Prostate gland (tissue), 2 donors: ENCODE measurements around the gene PEMT. TPM values are rescaled to one million over a fixed set of nuclear protein-coding genes. Genes with fewer than 3 reads are reported as not detected.
A peak's percentile ranks its signal among the peaks of the same experiment; 100 is the strongest.

ENCODE experiments used
- DNase-seq: peaks from one replicate; pipeline ENCODE4 v3.0.0-alpha.2; 2019; ENCODE audit warnings: low spot score
- H3K27ac ChIP-seq, 2 donors: fragments of 200-600 bp; sonication (generic); 2 replicates each; pipeline ENCODE4 v1.5.1; 2017 to 2019
- H3K27me3 ChIP-seq: fragments of 200-600 bp; sonication (generic); replicated peaks from 2 replicates; pipeline ENCODE4 v1.5.1; 2019; ENCODE audit not compliant: insufficient read depth
- H3K36me3 ChIP-seq, 2 donors: fragments of 200-600 bp; sonication (generic); 1 replicate in 1 of 2; 2 replicates in 1 of 2; pipeline versions ENCODE4 v1.5.1 to v1.8.1; 2017 to 2019
- H3K4me1 ChIP-seq: fragments of 200-600 bp; sonication (generic); replicated peaks from 2 replicates; pipeline ENCODE4 v1.5.1; 2019
- H3K4me3 ChIP-seq, 2 donors: fragments of 200-600 bp; sonication (generic); 2 replicates each; pipeline ENCODE4 v1.5.1; 2017 to 2019
- H3K9me3 ChIP-seq: fragments of 200-600 bp; sonication (generic); 2 replicates; pipeline ENCODE4 v1.5.1; 2017
- POLR2A ChIP-seq: fragments of 450-650 bp; IDR thresholded peaks from one replicate; pipeline ENCODE4 v1.6.1; 2016; ENCODE audit warnings: antibody characterized with exemption, mild to moderate bottlenecking
- POLR2AphosphoS5 ChIP-seq: sonication (generic); formaldehyde crosslinking; IDR thresholded peaks from one replicate; pipeline ENCODE4 v1.6.1; 2017; ENCODE audit warnings: antibody characterized with exemption
- WGBS: methylation state at CpG from one replicate; pipeline ENCODE4 v1.1.5; 2018; 5-methylcytosine and 5-hydroxymethylcytosine counted together
- intact Hi-C: fragments of 100-400 bp; cut with DNase I; formaldehyde crosslinking; loops from one replicate; pipeline ENCODE4 v1.14.2; 2022
- total RNA-seq, 2 donors: library from RNA; depleted of rRNA; stranded (reverse); fragments of >200 nt; gene quantifications; one replicate each; pipeline ENCODE4 v1.1.0, GENCODE V29; 2016
- TF ChIP-seq, protein P1 (sequence below), 4 experiments: fragments of 200-600 bp in 2 of 4; fragments of 450-650 bp in 2 of 4; sonication (generic) in 2 of 4; IDR thresholded peaks; 1 replicate in 3 of 4; 2 replicates in 1 of 4; pipeline ENCODE4 v1.5.1; 2016 to 2019; ENCODE audit warnings: antibody characterized with exemption in 4 of 4, mild to moderate bottlenecking in 2 of 4, moderate library complexity in 2 of 4

The PEMT gene
- total RNA-seq, 2 donors from 2014 or later = 67.0 to 145 TPM

DNA sequence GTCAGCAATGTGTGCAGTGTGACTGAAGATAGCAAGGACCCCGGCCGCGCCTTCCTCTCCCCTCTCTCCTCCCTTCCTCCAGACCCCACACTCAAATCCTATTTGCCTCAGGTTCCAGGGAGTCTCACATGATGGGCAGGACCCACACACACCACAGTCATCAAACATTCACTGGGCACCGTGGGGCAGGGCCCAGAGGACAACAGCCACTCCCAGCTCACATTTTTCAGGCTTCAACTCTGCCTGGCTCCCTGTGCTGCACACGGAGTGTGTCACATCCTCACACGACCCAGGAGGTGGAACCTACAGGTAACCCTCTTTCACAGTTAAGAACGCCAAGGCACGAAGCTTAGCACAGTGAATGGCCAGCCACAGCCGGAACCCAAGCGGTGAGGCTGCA lies 30.5 kb downstream of the PEMT start:
- 84% methylated on average over 10 of the region's 10 CpGs for WGBS
- no peak for TF ChIP-seq POLR2AphosphoS5
- H3K27me3 ChIP-seq = no peaks in the 10 kb centered on the region
- DNase-seq = no peak
- H3K9me3 ChIP-seq = no peaks in the 10 kb centered on the region
- H3K27ac ChIP-seq = peak overlapping the region; percentile 83 to 85
- peaks cover 6% of the 10 kb centered on the region for H3K4me1 ChIP-seq
- H3K36me3 ChIP-seq = no peaks in the 10 kb centered on the region
- H3K4me3 ChIP-seq = no peak overlapping the region
- intact Hi-C loops = no loop called here

DNA sequence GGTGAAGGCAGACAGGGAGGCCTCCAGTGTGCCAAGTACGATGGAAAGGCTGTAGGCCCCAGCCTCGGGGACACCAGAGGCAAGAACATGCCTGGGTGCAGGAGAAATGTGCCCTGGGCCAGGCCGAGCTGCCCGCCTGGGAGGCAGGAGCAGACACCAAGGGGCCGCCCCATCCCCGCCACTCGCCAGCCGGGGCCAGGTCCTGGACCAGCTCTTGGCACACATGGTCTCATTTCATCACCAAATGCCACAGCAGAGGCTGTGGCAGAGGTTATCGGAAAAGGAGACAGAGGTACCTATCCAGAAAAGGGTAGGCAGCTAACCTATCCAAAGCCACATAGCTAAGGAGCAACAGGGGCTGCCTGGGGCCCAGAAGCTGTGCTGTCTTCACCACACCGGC lies 31.3 kb downstream of the PEMT start:
- Histone ChIP-seq H3K36me3 (no peaks in the 10 kb centered on the region), H3K27me3 (no peaks in the 10 kb centered on the region), H3K4me1 (peaks cover 6% of the 10 kb centered on the region), H3K9me3 (no peaks in the 10 kb centered on the region), H3K27ac (peak overlapping the region in 1 of 2 donors; percentile 83), H3K4me3 (no peak overlapping the region)
- WGBS = 95% methylated on average over 10 of the region's 10 CpGs
- intact Hi-C loops = no loop called here
- DNase-seq = no peak
- TF ChIP-seq POLR2AphosphoS5 (no peak), POLR2A (no peak)
- TF ChIP-seq, protein P1, sequence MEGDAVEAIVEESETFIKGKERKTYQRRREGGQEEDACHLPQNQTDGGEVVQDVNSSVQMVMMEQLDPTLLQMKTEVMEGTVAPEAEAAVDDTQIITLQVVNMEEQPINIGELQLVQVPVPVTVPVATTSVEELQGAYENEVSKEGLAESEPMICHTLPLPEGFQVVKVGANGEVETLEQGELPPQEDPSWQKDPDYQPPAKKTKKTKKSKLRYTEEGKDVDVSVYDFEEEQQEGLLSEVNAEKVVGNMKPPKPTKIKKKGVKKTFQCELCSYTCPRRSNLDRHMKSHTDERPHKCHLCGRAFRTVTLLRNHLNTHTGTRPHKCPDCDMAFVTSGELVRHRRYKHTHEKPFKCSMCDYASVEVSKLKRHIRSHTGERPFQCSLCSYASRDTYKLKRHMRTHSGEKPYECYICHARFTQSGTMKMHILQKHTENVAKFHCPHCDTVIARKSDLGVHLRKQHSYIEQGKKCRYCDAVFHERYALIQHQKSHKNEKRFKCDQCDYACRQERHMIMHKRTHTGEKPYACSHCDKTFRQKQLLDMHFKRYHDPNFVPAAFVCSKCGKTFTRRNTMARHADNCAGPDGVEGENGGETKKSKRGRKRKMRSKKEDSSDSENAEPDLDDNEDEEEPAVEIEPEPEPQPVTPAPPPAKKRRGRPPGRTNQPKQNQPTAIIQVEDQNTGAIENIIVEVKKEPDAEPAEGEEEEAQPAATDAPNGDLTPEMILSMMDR (IDR thresholded peaks at IDR 0.05) = no peak

DNA sequence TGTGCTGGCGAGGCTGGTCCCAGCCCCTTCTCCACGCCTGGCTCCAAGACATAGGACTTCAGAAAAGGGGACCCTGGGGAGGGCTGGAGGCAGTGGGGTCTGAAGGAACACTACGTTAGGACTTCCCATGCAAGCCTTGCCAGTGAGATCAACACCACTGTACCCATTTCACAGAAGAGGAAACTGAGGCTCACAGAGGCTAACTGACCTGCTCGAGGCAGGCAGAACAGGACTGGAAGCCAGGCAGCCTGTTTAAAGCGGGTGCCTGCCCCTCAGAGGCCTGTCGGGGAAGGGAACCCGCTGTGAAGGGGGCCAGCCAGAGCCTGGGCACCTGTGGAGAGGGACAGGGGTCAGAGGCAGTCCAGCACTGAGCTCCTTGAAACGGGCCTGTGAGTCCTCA lies 32.3 kb downstream of the PEMT start:
- intact Hi-C loops = no loop called here
- DNase-seq = no peak
- H3K9me3 ChIP-seq = no peaks in the 10 kb centered on the region
- no peak overlapping the region for H3K4me3 ChIP-seq
- no peak for TF ChIP-seq POLR2A
- TF ChIP-seq, protein P1 (IDR thresholded peaks at IDR 0.05) = no peak
- TF ChIP-seq POLR2AphosphoS5 = no peak
- peaks cover 6% of the 10 kb centered on the region for H3K4me1 ChIP-seq
- H3K27ac ChIP-seq = no peak overlapping the region
- WGBS = 85% methylated on average over 8 of the region's 8 CpGs
- no peaks in the 10 kb centered on the region for H3K27me3 ChIP-seq
- H3K36me3 ChIP-seq = no peaks in the 10 kb centered on the region

DNA sequence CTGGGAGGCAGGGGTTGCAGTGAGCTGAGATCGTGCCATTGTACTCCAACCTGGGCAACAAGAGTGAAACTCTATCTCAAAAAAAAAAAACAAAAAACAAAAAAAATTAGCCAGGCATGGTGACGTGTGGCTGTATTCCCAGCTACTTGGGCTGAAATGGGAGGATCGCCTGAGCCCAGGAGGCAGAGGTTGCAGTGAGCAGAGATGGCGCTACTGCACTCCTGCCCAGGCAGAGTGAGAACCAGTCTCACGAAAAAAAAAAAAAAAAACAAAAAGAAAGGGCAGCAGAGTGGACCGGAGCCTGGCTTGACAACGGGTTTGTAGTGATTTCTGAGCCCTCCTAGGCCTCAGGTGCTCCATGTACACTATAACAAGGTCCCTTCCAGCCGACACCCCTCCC lies 33.1 kb downstream of the PEMT start:
- intact Hi-C loops = no loop called here
- H3K9me3 ChIP-seq = no peaks in the 10 kb centered on the region
- H3K27me3 ChIP-seq = no peaks in the 10 kb centered on the region
- no peaks in the 10 kb centered on the region for H3K36me3 ChIP-seq
- 92% methylated on average over 8 of the region's 8 CpGs for WGBS
- H3K4me3 ChIP-seq = no peak overlapping the region
- DNase-seq = no peak
- peaks cover 6% of the 10 kb centered on the region for H3K4me1 ChIP-seq
- TF ChIP-seq, protein P1 (IDR thresholded peaks at IDR 0.05) = no peak
- TF ChIP-seq POLR2A = no peak
- peak overlapping the region in 1 of 2 donors; percentile 30 for H3K27ac ChIP-seq

DNA sequence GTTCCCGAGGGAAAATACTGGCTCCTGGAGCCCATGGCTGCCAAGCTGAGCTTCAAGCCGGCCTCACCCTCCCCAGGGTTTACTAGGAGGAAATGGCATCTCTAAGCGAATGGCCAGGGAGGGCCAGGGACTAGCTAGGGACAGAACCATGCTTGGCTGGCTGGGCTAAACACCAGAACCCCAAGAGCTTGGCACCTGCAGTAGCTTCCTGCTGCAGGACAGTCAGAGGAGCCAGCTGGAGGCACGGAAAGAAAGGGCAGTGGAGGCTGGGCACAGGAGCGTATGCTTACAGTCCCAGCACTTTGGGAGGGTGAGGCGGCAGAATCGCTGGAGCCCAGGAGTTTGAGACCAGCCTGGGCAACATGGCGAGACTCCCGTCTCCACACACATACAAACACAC lies 33.7 kb downstream of the PEMT start:
- no peak for DNase-seq
- Histone ChIP-seq H3K27me3 (no peaks in the 10 kb centered on the region), H3K27ac (peak overlapping the region; percentile 9 to 30), H3K9me3 (no peaks in the 10 kb centered on the region), H3K36me3 (no peaks in the 10 kb centered on the region), H3K4me3 (no peak overlapping the region), H3K4me1 (peaks cover 6% of the 10 kb centered on the region)
- intact Hi-C loops = no loop called here
- peak; percentile 14 for TF ChIP-seq POLR2AphosphoS5
- TF ChIP-seq, protein P1 (IDR thresholded peaks at IDR 0.05) = no peak
- WGBS = 78% methylated on average over 9 of the region's 9 CpGs
